AG04449 (cell line): ENCODE measurements around the gene OR52E6.

Experiments
- CTCF ChIA-PET: fragments of 350-600 bp; formaldehyde crosslinking; extraction: SDS; loops from one replicate; lab custom pipeline; 2021; ENCODE audit warnings: antibody characterized with exemption; lab: Yijun Ruan, JAX
- POLR2A ChIA-PET: fragments of 400-600, 350-600 bp; formaldehyde crosslinking; extraction: SDS; loops from one replicate; lab custom pipeline; 2020; ENCODE audit warnings: antibody characterized with exemption, inconsistent platforms; lab: Yijun Ruan, JAX
- DNase-seq: peaks from one replicate; pipeline ENCODE4 v3.0.0-alpha.2; 2010; ENCODE audit warnings: low read depth, low spot score
- H3K4me3 ChIP-seq: 2 replicates; pipeline ENCODE4 v1.5.1; 2011; ENCODE audit warnings: low read depth, mild to moderate bottlenecking, control low read depth, low read length
- CTCF ChIP-seq: IDR thresholded peaks from one replicate; pipeline ENCODE4 v1.5.1; 2011; ENCODE audit warnings: mild to moderate bottlenecking, moderate library complexity, low read length, control low read depth, inconsistent platforms; ENCODE audit not compliant: insufficient read depth; ENCODE audit errors: missing control alignments

OR52E6 gene

GRCh38 chr11:5796541-5796940, 45.2 kb downstream of the OR52E6 start:
- no peak for TF ChIP-seq CTCF
- CTCF ChIA-PET = no interaction called here
- POLR2A ChIA-PET = no interaction called here
- H3K4me3 ChIP-seq = no peak overlapping the region
- DNase-seq = no peak

- no peak for DNase-seq
- no peak within 1 kb of the TSS for H3K4me3 ChIP-seq
- no peak for TF ChIP-seq CTCF
- ChIA-PET CTCF (no interaction called here), POLR2A (no interaction called here)
Measured at GRCh38 chr11:5791165-5791564, 50.5 kb downstream of the OR52E6 start, which contains the start of gene OR52N1. OR52N1 (minus strand) TSS chr11:5791265; CDS start chr11:5788816, 2,449 bp downstream.
